Endothelial cell (in vitro differentiated cells): ENCODE results near the gene SHROOM3. TPM values are rescaled to one million over a fixed set of nuclear protein-coding genes. Genes with fewer than 3 reads are reported as not detected.
A peak's percentile ranks its signal among the peaks of the same experiment; 100 is the strongest.
"Not testable (repeated sequence)": the region's sequence is repeated elsewhere in the genome, so short reads cannot be mapped to it uniquely, and the experiment has no call there.

Experiments
- DNase-seq: peaks from one replicate; pipeline ENCODE4 v3.0.0; 2021; ENCODE audit warnings: low spot score
- H3K27ac Mint-ChIP-seq: one replicate; pipeline ENCODE4 v1.8.0; 2021; ENCODE audit warnings: mixed read lengths, inconsistent platforms; ENCODE audit not compliant: unreplicated experiment
- H3K27me3 Mint-ChIP-seq: one replicate; pipeline ENCODE4 v1.8.0; 2021; ENCODE audit warnings: mild to moderate bottlenecking, moderate library complexity, mixed read lengths, inconsistent platforms; ENCODE audit not compliant: unreplicated experiment
- H3K36me3 Mint-ChIP-seq: one replicate; pipeline ENCODE4 v1.8.0; 2021; ENCODE audit warnings: mild to moderate bottlenecking, low read depth, mixed read lengths, inconsistent platforms; ENCODE audit not compliant: unreplicated experiment
- H3K4me1 Mint-ChIP-seq: one replicate; pipeline ENCODE4 v1.8.0; 2021; ENCODE audit warnings: mild to moderate bottlenecking, mixed read lengths, inconsistent platforms; ENCODE audit not compliant: unreplicated experiment
- H3K4me3 Mint-ChIP-seq: one replicate; pipeline ENCODE4 v1.8.0; 2021; ENCODE audit warnings: mild to moderate bottlenecking, mixed read lengths, inconsistent platforms; ENCODE audit not compliant: unreplicated experiment
- H3K9me3 Mint-ChIP-seq: one replicate; pipeline ENCODE4 v1.8.0; 2021; ENCODE audit warnings: mixed read lengths, inconsistent platforms; ENCODE audit not compliant: unreplicated experiment
- total RNA-seq: library from RNA; stranded (reverse); fragmentation: NEBNext Ultra II Directional; extraction: Animal tissue kit (Norgen Biotek cat#: 25700); gene quantifications from one replicate; pipeline ENCODE4 v1.2.1, GENCODE V29; 2021; ENCODE audit not compliant: unreplicated experiment
- TF ChIP-seq, protein P1 (sequence below): fragments of 200-600 bp; sonication (generic); IDR thresholded peaks from one replicate; pipeline ENCODE4 v1.5.0; 2021; ENCODE audit warnings: antibody characterized with exemption; ENCODE audit not compliant: unreplicated experiment

SHROOM3 gene
- total RNA-seq, 1 donor from 2014 or later = 7.9 TPM

DNA sequence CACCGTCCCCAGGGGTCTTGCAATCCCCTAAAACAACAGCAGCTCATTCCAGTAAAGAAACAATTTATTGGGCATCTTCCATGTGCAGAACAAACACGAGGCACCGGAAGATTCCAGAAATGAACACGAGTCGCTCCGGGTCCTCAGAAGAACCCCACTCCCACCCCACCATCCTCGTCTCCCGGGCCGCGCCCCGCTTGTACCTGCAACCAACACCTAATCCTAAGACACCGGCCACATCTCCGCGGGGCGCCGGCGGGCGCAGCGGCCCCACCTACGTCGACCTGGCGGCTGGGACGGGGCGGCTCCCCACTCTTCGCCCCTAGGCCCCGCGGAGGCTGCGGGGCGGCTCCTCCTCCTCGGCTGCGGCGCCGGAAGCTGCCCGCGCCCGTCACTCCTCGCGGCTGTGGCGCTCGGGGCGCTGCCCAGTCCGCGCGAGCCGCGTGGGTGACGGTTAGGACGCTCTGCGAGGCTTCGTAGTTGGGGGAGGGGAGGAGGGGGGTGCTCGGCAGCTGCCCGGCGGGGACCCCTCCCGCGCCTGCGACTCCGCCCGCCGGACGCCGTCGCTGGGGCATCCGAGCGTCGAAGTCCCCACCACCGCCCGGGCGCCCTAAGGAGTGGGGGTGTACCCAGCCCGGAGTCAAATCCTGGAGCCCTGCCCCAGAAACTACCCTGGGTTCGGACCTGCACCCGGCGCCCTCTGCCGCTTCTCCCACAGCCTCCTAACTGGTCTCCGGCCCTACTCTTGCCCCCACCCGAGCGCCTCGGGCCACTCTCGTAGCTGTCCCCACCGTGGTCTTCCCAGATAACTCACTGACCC, 14.1 kb upstream of the SHROOM3 start, which contains the start of gene CCDC158:
Gene CCDC158 (minus strand): TSS at position 380 of the 820 bp plus-strand sequence. CDS start 17,934 bp downstream, outside the sequence.
- Mint-ChIP-seq H3K36me3 (no peaks in the 10 kb centered on the region), H3K27ac (no peak within 1 kb of the TSS), H3K4me3 (no peak within 1 kb of the TSS), H3K9me3 (no peaks in the 10 kb centered on the region), H3K27me3 (peaks cover 2% of the 10 kb centered on the region), H3K4me1 (no peaks in the 10 kb centered on the region)
- DNase-seq = no peak
- TF ChIP-seq, protein P1, sequence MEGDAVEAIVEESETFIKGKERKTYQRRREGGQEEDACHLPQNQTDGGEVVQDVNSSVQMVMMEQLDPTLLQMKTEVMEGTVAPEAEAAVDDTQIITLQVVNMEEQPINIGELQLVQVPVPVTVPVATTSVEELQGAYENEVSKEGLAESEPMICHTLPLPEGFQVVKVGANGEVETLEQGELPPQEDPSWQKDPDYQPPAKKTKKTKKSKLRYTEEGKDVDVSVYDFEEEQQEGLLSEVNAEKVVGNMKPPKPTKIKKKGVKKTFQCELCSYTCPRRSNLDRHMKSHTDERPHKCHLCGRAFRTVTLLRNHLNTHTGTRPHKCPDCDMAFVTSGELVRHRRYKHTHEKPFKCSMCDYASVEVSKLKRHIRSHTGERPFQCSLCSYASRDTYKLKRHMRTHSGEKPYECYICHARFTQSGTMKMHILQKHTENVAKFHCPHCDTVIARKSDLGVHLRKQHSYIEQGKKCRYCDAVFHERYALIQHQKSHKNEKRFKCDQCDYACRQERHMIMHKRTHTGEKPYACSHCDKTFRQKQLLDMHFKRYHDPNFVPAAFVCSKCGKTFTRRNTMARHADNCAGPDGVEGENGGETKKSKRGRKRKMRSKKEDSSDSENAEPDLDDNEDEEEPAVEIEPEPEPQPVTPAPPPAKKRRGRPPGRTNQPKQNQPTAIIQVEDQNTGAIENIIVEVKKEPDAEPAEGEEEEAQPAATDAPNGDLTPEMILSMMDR = no peak

GRCh38 chr4:76423159-76423558, 11.9 kb upstream of the SHROOM3 start:
- H3K4me3 Mint-ChIP-seq, H3K27me3 Mint-ChIP-seq, H3K27ac Mint-ChIP-seq, H3K4me1 Mint-ChIP-seq, DNase-seq, H3K9me3 Mint-ChIP-seq, H3K36me3 Mint-ChIP-seq: not testable (repeated sequence)

DNA sequence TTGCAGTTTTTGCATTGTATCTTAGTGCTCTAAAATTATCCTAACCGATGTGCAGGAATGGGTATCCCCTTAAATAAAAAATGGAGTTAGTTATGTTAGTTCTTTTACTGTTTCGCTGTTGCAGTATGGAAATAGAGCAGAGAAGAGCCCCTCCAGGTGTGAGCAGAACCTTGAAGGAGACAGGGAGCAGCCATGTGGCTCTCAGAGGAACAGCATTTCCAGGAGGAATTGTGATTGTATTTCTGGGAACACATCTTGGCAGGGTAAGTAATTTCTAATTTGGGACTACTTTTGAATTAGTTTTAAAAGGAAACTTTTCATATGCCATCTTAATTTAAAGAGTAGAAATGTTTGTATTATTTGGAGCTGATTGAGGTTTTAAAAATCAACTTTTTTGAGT, 8.8 kb upstream of the SHROOM3 start:
- TF ChIP-seq, protein P1 = no peak
- Mint-ChIP-seq H3K27ac (no peak overlapping the region), H3K4me3 (no peak overlapping the region), H3K9me3 (no peaks in the 10 kb centered on the region), H3K36me3 (no peaks in the 10 kb centered on the region), H3K4me1 (no peaks in the 10 kb centered on the region), H3K27me3 (no peaks in the 10 kb centered on the region)
- DNase-seq = no peak

GRCh38 chr4:76429636-76430035, 5.4 kb upstream of the SHROOM3 start:
- Mint-ChIP-seq H3K4me1 (no peaks in the 10 kb centered on the region), H3K27me3 (no peaks in the 10 kb centered on the region), H3K36me3 (no peaks in the 10 kb centered on the region), H3K9me3 (no peaks in the 10 kb centered on the region), H3K27ac (no peak overlapping the region), H3K4me3 (no peak overlapping the region)
- no peak for DNase-seq
- TF ChIP-seq, protein P1 = no peak

- peaks cover 9% of the 10 kb centered on the region for H3K4me1 Mint-ChIP-seq
- no peaks in the 10 kb centered on the region for H3K36me3 Mint-ChIP-seq
- no peak overlapping the region for H3K27ac Mint-ChIP-seq
- no peak for DNase-seq
- no peaks in the 10 kb centered on the region for H3K9me3 Mint-ChIP-seq
- no peaks in the 10 kb centered on the region for H3K27me3 Mint-ChIP-seq
- TF ChIP-seq, protein P1 = peak; percentile 66
- H3K4me3 Mint-ChIP-seq = no peak overlapping the region
These were observed 4.3 kb upstream of the SHROOM3 start for GRCh38 chr4:76430519-76431388.
